GM21360 (cell line): Measurements from ENCODE around the gene LDHB.
"Not testable (repeated sequence)": the region's sequence is repeated elsewhere in the genome, so short reads cannot be mapped to it uniquely, and the experiment has no call there.

Experiments used
- ATAC-seq: cut with Tn5 transposase; IDR thresholded peaks from one replicate; pipeline ENCODE4 v1.9.1; 2021; ENCODE audit warnings: mild to moderate bottlenecking, moderate library complexity; ENCODE audit not compliant: unreplicated experiment

LDHB gene

DNA sequence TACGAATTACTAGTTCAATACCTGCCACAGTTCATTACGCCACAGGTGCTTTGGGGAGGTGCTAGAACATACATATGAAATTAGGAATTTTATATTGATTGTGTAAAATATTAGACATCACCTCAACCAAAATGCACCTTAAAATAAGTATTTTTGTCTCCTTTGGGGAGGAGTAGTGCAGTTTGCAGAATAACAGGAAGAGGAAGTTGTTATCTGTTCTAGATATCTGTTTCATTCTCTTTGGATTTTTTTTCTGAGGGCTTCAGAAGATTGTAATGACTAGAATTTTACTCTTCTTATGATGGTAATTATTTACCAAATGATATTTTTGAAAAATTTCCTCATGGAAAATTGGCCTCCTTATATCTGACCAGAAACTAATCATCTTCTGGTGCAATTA lies 43.1 kb downstream of the LDHB start:
- no peak for ATAC-seq

GRCh38 chr12:21613931-21614330 lies 43.7 kb downstream of the LDHB start:
- no peak for ATAC-seq

DNA sequence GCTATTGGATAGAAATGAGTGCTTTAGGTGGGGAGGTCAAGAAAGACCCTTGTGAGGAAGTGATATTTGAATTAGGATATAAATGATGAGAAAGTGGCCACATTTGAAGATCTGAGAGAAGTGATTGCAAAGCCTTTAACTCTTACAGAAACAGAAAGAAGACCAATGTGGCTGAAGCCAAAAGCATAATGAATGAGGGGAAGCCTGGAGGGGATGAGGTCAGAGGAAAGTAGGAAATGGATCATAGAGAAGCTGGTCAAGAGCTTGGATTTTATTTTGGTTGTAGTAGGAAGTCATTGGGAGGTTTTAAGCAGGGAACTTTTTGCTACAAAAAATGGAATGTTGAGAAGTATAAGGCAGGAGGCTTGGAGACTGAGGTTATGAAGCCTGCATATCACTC lies 49.4 kb downstream of the LDHB start:
- ATAC-seq = no peak

DNA sequence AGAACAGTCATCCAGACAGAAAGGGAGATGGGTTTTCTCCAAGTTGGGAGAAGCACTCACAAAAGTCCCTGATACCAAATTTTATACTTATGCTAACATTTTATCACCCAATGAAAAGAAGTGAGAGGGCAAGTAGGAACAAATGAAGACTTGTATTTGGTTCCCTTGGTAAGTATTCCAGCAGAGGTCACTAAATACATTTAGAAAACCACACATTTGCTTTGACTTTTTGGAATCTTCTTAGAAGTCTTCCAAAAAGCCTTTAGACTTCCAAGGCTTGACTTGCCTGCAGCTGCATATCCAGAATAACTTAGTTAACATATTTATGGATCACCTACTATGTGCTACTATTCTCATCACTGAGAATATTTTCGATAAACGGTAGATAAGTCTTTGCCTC lies 49.9 kb downstream of the LDHB start:
- ATAC-seq = no peak

- no peak for ATAC-seq
Observed at GRCh38 chr12:21606175-21606574, 51.5 kb downstream of the LDHB start.

- ATAC-seq = no peak
Observed at GRCh38 chr12:21604245-21605101, 53.2 kb downstream of the LDHB start, which contains the start of gene GYS2. Gene GYS2, minus strand, starts transcription at chr12:21604847. Its CDS starts 255 bp downstream, at chr12:21604592.

GRCh38 chr12:21602774-21603173 lies 54.9 kb downstream of the LDHB start:
- ATAC-seq = no peak

- no peak for ATAC-seq
Observed at GRCh38 chr12:21600196-21600595, 57.4 kb downstream of the LDHB start.

DNA sequence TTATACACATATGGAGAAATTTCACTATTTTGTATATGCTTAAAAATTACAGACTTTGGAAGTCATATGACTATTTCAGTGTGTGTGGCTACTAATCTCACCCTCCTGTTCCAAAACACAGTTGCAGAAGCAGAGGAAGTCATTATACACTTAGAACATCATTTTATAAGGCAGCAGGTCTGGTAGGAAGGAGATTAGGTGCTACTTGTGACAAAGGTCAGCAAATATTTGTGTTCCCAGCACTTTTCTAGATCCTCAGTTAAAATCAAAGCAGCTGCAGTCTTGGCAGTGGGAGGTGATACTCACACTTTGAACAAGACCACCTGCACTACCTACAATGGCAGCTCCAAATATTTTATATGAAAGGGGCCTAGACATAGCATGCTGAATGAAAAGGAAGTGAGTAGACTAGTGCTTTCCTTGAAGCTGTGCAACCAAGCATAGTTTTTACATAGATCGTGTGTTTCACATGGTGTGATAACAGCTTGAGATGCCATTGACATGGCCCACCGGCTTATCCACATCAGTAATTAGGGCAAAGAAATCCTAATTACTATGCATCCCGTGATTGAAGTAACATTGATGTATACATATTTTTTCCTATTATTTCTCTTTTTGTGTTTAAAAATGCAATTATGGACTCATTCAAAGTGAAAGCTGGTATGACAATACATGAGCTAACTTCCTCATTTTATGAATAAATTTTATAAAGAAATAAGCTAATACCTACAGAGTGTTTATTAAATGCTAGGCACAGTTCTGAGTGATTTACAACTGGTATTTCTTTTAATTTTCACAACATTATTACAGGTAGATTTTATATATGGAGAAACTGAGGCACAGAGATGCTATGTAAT lies 58.3 kb downstream of the LDHB start:
- peak; percentile 92 for ATAC-seq

- no peak for ATAC-seq
Observed at GRCh38 chr12:21598651-21599050, 59.0 kb downstream of the LDHB start.

GRCh38 chr12:21595356-21595755 lies 62.3 kb downstream of the LDHB start:
- not testable (repeated sequence) for ATAC-seq

DNA sequence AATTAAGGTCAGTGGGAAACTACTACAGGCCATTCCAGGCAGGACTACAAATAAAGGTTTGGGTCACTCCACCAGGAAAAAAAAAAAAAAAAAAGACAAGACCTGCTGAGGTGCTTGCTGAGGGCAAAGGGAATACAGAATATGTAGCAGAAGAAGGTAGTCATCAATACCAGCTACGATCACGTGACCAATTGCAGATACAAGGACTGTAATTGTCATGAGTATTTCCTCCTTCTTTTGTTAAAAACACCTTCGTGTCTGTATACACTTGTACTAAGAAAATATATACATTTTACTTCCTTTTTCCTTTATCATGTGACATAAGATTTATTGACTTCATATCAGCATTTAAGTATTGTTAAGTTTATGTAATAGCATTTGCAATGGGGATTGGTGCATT lies 72.2 kb downstream of the LDHB start:
- ATAC-seq = no peak
